OCI-LY3 (cell line): ENCODE measurements around the gene CPT1B.

Experiments used
- H2AFZ ChIP-seq: fragments of 200-600, 300-600 bp; shearing (Covaris generic); 2 replicates; pipeline ENCODE4 v1.6.0; 2014; ENCODE audit warnings: antibody characterized with exemption, low read depth, low read length
- H3K27ac ChIP-seq: fragments of 200-600, 300-600 bp; sonication (generic); 2 replicates; pipeline ENCODE4 v1.5.1; 2014; ENCODE audit warnings: mild to moderate bottlenecking, low read length, moderate library complexity, mixed read lengths
- H3K27me3 ChIP-seq: fragments of 200-600, 300-600 bp; sonication (generic); 2 replicates; pipeline ENCODE4 v1.6.1; 2014; ENCODE audit warnings: low read depth, low read length, mixed read lengths
- H3K36me3 ChIP-seq: fragments of 200-600, 300-600 bp; sonication (generic); replicated peaks from 2 replicates; pipeline ENCODE3; 2014; ENCODE audit warnings: low read depth, low read length, mixed read lengths
- H3K4me1 ChIP-seq: fragments of 300-600, 200-600 bp; sonication (generic); 2 replicates; pipeline ENCODE4 v1.6.1; 2014; ENCODE audit warnings: low read length, mixed read lengths
- H3K4me2 ChIP-seq: fragments of 200-600, 300-600 bp; sonication (generic); 2 replicates; pipeline ENCODE4 v1.6.1; 2014; ENCODE audit warnings: low read length, mixed read lengths
- H3K4me3 ChIP-seq: fragments of 300-600, 200-600 bp; sonication (generic); 2 replicates; pipeline ENCODE4 v1.5.1; 2014; ENCODE audit warnings: antibody characterized with exemption, mild to moderate bottlenecking, low read length, moderate library complexity
- H3K79me2 ChIP-seq: fragments of 300-600, 200-600 bp; shearing (Covaris generic); 2 replicates; pipeline ENCODE4 v1.6.1; 2014; ENCODE audit warnings: mild to moderate bottlenecking, low read length, mixed read lengths
- H3K9ac ChIP-seq: fragments of 300-600, 200-600 bp; shearing (Covaris generic); 2 replicates; pipeline ENCODE4 v1.6.0; 2014; ENCODE audit warnings: mild to moderate bottlenecking, low read length, moderate library complexity
- H3K9me3 ChIP-seq: fragments of 200-600, 300-600 bp; shearing (Covaris generic); 2 replicates; pipeline ENCODE4 v1.6.1; 2014; ENCODE audit warnings: low read length, mixed read lengths; ENCODE audit not compliant: insufficient read depth
- H4K20me1 ChIP-seq: fragments of 200-600, 300-600 bp; sonication (generic); 2 replicates; pipeline ENCODE4 v1.6.1; 2016; ENCODE audit warnings: low read length, mixed read lengths; ENCODE audit not compliant: insufficient read depth
- EZH2phosphoT487 ChIP-seq: fragments of 200-600 bp; shearing (Covaris generic); IDR thresholded peaks from 2 replicates; pipeline ENCODE4 v1.6.1; 2018; ENCODE audit warnings: antibody characterized with exemption, mixed run types, low read depth
- TF ChIP-seq, protein P1 (sequence below): fragments of 200-600, 300-600 bp; sonication (generic); IDR thresholded peaks from 2 replicates; pipeline ENCODE4 v1.5.1; 2014; ENCODE audit warnings: antibody characterized with exemption, low read length, low read depth

CPT1B gene

DNA sequence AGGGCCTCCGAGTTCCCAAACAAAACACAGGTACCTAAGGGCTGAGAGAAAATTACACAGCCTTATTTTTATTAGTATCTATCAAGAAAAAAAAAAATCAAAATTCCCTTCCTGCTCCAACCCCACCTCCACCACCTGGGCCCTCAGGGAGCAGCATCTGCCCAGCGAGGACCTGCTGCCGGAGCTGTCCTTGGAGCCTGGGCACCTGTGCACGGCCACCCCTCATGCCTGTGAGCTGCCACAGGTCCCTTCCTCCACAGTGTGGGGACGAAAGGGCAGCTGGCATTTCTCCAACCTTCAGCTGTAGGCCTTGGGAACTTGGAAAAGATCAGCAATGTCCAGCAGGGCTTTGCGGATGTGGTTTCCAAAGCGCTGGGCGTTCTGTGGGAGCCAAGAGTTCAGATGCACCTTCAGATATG, 9.2 kb downstream of the CPT1B start:
- H3K79me2 ChIP-seq, result no peaks in the 10 kb centered on the region
- H2AFZ ChIP-seq, result no peak overlapping the region
- no peak overlapping the region for H3K27ac ChIP-seq

GRCh38 chr22:50568626-50569025, 9.6 kb downstream of the CPT1B start:
- no peaks in the 10 kb centered on the region for H3K79me2 ChIP-seq
- no peak overlapping the region for H3K4me2 ChIP-seq
- H3K36me3 ChIP-seq, result peaks cover 6% of the 10 kb centered on the region
- H3K27me3 ChIP-seq, result no peaks in the 10 kb centered on the region
- no peak overlapping the region for H2AFZ ChIP-seq
- no peak overlapping the region for H3K27ac ChIP-seq
- H3K4me1 ChIP-seq, result no peaks in the 10 kb centered on the region
- H3K9me3 ChIP-seq, result no peaks in the 10 kb centered on the region
- no peaks in the 10 kb centered on the region for H4K20me1 ChIP-seq
- TF ChIP-seq EZH2phosphoT487, result no peak
- TF ChIP-seq, protein P1, sequence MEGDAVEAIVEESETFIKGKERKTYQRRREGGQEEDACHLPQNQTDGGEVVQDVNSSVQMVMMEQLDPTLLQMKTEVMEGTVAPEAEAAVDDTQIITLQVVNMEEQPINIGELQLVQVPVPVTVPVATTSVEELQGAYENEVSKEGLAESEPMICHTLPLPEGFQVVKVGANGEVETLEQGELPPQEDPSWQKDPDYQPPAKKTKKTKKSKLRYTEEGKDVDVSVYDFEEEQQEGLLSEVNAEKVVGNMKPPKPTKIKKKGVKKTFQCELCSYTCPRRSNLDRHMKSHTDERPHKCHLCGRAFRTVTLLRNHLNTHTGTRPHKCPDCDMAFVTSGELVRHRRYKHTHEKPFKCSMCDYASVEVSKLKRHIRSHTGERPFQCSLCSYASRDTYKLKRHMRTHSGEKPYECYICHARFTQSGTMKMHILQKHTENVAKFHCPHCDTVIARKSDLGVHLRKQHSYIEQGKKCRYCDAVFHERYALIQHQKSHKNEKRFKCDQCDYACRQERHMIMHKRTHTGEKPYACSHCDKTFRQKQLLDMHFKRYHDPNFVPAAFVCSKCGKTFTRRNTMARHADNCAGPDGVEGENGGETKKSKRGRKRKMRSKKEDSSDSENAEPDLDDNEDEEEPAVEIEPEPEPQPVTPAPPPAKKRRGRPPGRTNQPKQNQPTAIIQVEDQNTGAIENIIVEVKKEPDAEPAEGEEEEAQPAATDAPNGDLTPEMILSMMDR, result no peak
- H3K9ac ChIP-seq, result no peak overlapping the region
- H3K4me3 ChIP-seq, result no peak overlapping the region

More for the DNA sequence above, 9.2 kb downstream of the CPT1B start:
- Histone ChIP-seq H3K9ac (no peak overlapping the region), H3K27me3 (no peaks in the 10 kb centered on the region), H4K20me1 (no peaks in the 10 kb centered on the region), H3K4me2 (no peak overlapping the region), H3K4me1 (no peaks in the 10 kb centered on the region), H3K36me3 (peaks cover 6% of the 10 kb centered on the region), H3K4me3 (no peak overlapping the region), H3K9me3 (no peaks in the 10 kb centered on the region)
- TF ChIP-seq, protein P1, result no peak
- TF ChIP-seq EZH2phosphoT487, result no peak

- H3K27ac ChIP-seq, result no peak overlapping the region
- no peak overlapping the region for H3K4me2 ChIP-seq
- no peaks in the 10 kb centered on the region for H3K27me3 ChIP-seq
- TF ChIP-seq, protein P1, result no peak
- TF ChIP-seq EZH2phosphoT487, result no peak
- H2AFZ ChIP-seq, result no peak overlapping the region
- no peak overlapping the region for H3K4me3 ChIP-seq
- no peak overlapping the region for H3K9ac ChIP-seq
- no peaks in the 10 kb centered on the region for H3K9me3 ChIP-seq
- H4K20me1 ChIP-seq, result no peaks in the 10 kb centered on the region
- no peaks in the 10 kb centered on the region for H3K79me2 ChIP-seq
- H3K4me1 ChIP-seq, result no peaks in the 10 kb centered on the region
- peaks cover 6% of the 10 kb centered on the region for H3K36me3 ChIP-seq
These were observed 10.4 kb downstream of the CPT1B start for GRCh38 chr22:50567721-50568252.

DNA sequence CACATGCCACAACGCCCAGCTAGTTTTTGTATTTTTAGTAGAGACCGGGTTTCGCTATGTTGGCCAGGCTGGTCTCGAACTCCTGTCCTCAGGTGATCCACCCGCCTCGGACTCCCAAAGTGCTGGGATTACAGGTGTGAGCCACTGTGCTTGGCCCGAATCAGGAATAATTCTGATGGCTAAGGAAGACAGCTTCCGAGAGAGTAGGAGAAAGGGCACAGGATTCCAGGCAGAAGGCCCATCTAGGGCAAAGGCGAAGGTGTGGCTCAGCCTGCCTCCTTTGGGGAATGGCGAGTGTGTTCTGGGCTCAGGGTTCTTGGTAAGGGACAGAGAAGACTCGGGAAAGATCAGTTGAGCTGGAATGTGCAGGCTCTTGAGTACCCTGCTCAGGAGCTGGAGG, 13.9 kb downstream of the CPT1B start:
- Histone ChIP-seq H3K4me3 (no peak overlapping the region), H3K4me2 (no peak overlapping the region), H3K79me2 (no peaks in the 10 kb centered on the region), H3K27me3 (no peaks in the 10 kb centered on the region), H3K4me1 (no peaks in the 10 kb centered on the region), H2AFZ (no peak overlapping the region), H4K20me1 (no peaks in the 10 kb centered on the region), H3K9me3 (no peaks in the 10 kb centered on the region), H3K36me3 (peaks cover 2% of the 10 kb centered on the region), H3K27ac (no peak overlapping the region), H3K9ac (no peak overlapping the region)
- TF ChIP-seq EZH2phosphoT487, result no peak
- TF ChIP-seq, protein P1, result no peak
